Lower leg skin (tissue), 4 donors: ENCODE results near the gene CC2D2A. TPM values are rescaled to one million over a fixed set of nuclear protein-coding genes. Genes with fewer than 3 reads are reported as not detected.

Experiments used
- DNase-seq, 2 donors: peaks; one replicate each; pipeline ENCODE4 v3.0.0-alpha.2; 2019; ENCODE audit warnings: low spot score in 2 of 2
- H3K4me3 ChIP-seq: fragments of 200-600 bp; sonication (generic); 2 replicates; pipeline ENCODE4 v1.5.1; 2017; ENCODE audit warnings: mild to moderate bottlenecking, low read depth; ENCODE audit not compliant: poor library complexity, severe bottlenecking
- CTCF ChIP-seq, 3 donors: fragments of 450-650 bp; IDR thresholded peaks; one replicate each; pipeline ENCODE4 v1.5.1; 2016; ENCODE audit warnings: antibody characterized with exemption in 3 of 3, mild to moderate bottlenecking in 3 of 3, moderate library complexity in 2 of 3
- POLR2A ChIP-seq, 2 donors: fragments of 450-650 bp; IDR thresholded peaks; one replicate each; pipeline ENCODE4 v1.6.1; 2016 to 2017; ENCODE audit warnings: antibody characterized with exemption in 2 of 2, mild to moderate bottlenecking in 1 of 2, moderate library complexity in 1 of 2
- WGBS, 2 donors: methylation state at CpG; one replicate each; pipeline ENCODE4 v1.1.5; 2018; 5-methylcytosine and 5-hydroxymethylcytosine counted together
- intact Hi-C: fragments of 100-400 bp; cut with DNase I; formaldehyde crosslinking; loops from one replicate; pipeline ENCODE4 v1.15.0; 2023; ENCODE audit warnings: low total_unique reads
- total RNA-seq, 4 donors: library from RNA; depleted of rRNA; stranded (reverse); fragments of >200 nt; gene quantifications; one replicate each; pipeline ENCODE4 v1.1.0, GENCODE V29; 2016

CC2D2A gene
- total RNA-seq, 4 donors from 2014 or later: 2.1 to 6.3 (median 3.3) TPM

GRCh38 chr4:15636818-15637217, 167.1 kb downstream of the CC2D2A start:
- no peak for DNase-seq
- TF ChIP-seq CTCF (IDR thresholded peaks at IDR 0.05) (no peak), POLR2A (IDR thresholded peaks at IDR 0.05) (no peak)
- intact Hi-C loops: no loop called here
- H3K4me3 ChIP-seq: no peak overlapping the region
- 76 to 83% methylated on average over 1 of the region's 1 CpG for WGBS, 2 donors

GRCh38 chr4:15638418-15638817, 168.7 kb downstream of the CC2D2A start:
- intact Hi-C loops: no loop called here
- no peak for DNase-seq
- 93 to 95% methylated on average over 6 of the region's 6 CpGs for WGBS, 2 donors
- no peak for TF ChIP-seq CTCF (IDR thresholded peaks at IDR 0.05)
- no peak for TF ChIP-seq POLR2A (IDR thresholded peaks at IDR 0.05)
- H3K4me3 ChIP-seq: no peak overlapping the region

- no peak overlapping the region for H3K4me3 ChIP-seq
- 62 to 66% methylated on average over 2 of the region's 2 CpGs for WGBS, 2 donors
- DNase-seq: no peak
- TF ChIP-seq POLR2A (IDR thresholded peaks at IDR 0.05) (no peak), CTCF (IDR thresholded peaks at IDR 0.05) (no peak)
- intact Hi-C loops: no loop called here
Measured at GRCh38 chr4:15648600-15648999, 178.9 kb downstream of the CC2D2A start.

- intact Hi-C loops: loop anchor here (10.0 kb wide), 1 partner anchor 645 kb away; the partner anchor contains the start of gene CPEB2
- no peak overlapping the region for H3K4me3 ChIP-seq
- WGBS, 2 donors: 29 to 41% methylated on average over 5 of the region's 5 CpGs
- DNase-seq: no peak
- TF ChIP-seq CTCF (IDR thresholded peaks at IDR 0.05): no peak
- TF ChIP-seq POLR2A (IDR thresholded peaks at IDR 0.05): no peak
Measured at GRCh38 chr4:15649914-15650545, 180.3 kb downstream of the CC2D2A start.

Other genes with a start within 250 kb of the CC2D2A start
- gene C1QTNF7, start 41.8 kb upstream of the CC2D2A start, total RNA-seq: 1 to 10 TPM in 2 of 4 donors, under 1 TPM in 2; 0.80 to 9.2 (median 3.6) TPM
- gene FBXL5, start 185.5 kb downstream of the CC2D2A start, total RNA-seq: 10 to 100 TPM; 69.4 to 95.0 (median 80.3) TPM
- gene FAM200B, start 211.9 kb downstream of the CC2D2A start, total RNA-seq: 10 to 100 TPM; 19.1 to 37.2 (median 28.9) TPM
- 1 to 10 TPM; 3.7 to 6.7 (median 5.7) TPM for gene BST1, start 233.2 kb downstream of the CC2D2A start, total RNA-seq